ENCODE measurements around the gene SOAT2.

DNA sequence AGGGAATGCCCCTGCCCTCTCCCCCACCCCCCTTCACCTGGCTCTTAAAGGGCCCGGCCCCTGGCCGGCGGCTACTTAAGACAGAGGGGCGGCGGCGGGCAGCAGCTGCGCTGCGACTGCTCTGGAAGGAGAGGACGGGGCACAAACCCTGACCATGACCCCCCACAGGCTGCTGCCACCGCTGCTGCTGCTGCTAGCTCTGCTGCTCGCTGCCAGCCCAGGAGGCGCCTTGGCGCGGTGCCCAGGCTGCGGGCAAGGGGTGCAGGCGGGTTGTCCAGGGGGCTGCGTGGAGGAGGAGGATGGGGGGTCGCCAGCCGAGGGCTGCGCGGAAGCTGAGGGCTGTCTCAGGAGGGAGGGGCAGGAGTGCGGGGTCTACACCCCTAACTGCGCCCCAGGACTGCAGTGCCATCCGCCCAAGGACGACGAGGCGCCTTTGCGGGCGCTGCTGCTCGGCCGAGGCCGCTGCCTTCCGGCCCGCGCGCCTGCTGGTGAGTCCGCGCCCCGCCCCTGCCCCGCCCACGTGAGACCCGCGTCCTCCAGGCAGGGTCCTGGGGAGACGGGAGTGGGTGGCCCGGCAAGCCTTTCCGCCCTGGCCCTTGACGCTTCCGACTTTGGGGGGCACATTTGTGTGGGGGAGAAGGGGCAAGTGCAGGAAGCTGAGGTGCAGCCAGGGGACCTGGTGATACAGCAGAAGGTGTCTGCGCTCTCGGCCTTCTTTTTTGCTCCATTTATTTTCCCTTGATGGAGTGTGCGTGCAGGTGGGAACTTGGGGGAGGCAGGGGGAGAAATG lies 5.5 kb upstream of the SOAT2 start, which contains the start of gene IGFBP6:
- TF ChIP-seq, protein P1, sequence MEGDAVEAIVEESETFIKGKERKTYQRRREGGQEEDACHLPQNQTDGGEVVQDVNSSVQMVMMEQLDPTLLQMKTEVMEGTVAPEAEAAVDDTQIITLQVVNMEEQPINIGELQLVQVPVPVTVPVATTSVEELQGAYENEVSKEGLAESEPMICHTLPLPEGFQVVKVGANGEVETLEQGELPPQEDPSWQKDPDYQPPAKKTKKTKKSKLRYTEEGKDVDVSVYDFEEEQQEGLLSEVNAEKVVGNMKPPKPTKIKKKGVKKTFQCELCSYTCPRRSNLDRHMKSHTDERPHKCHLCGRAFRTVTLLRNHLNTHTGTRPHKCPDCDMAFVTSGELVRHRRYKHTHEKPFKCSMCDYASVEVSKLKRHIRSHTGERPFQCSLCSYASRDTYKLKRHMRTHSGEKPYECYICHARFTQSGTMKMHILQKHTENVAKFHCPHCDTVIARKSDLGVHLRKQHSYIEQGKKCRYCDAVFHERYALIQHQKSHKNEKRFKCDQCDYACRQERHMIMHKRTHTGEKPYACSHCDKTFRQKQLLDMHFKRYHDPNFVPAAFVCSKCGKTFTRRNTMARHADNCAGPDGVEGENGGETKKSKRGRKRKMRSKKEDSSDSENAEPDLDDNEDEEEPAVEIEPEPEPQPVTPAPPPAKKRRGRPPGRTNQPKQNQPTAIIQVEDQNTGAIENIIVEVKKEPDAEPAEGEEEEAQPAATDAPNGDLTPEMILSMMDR (IDR thresholded peaks at IDR 0.05; ENCODE audit: low read depth, low read length, missing input control), result no peak
- TF ChIP-seq, protein P2, sequence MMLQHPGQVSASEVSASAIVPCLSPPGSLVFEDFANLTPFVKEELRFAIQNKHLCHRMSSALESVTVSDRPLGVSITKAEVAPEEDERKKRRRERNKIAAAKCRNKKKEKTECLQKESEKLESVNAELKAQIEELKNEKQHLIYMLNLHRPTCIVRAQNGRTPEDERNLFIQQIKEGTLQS (IDR thresholded peaks at IDR 0.05), result no peak
- TF ChIP-seq, protein P3, sequence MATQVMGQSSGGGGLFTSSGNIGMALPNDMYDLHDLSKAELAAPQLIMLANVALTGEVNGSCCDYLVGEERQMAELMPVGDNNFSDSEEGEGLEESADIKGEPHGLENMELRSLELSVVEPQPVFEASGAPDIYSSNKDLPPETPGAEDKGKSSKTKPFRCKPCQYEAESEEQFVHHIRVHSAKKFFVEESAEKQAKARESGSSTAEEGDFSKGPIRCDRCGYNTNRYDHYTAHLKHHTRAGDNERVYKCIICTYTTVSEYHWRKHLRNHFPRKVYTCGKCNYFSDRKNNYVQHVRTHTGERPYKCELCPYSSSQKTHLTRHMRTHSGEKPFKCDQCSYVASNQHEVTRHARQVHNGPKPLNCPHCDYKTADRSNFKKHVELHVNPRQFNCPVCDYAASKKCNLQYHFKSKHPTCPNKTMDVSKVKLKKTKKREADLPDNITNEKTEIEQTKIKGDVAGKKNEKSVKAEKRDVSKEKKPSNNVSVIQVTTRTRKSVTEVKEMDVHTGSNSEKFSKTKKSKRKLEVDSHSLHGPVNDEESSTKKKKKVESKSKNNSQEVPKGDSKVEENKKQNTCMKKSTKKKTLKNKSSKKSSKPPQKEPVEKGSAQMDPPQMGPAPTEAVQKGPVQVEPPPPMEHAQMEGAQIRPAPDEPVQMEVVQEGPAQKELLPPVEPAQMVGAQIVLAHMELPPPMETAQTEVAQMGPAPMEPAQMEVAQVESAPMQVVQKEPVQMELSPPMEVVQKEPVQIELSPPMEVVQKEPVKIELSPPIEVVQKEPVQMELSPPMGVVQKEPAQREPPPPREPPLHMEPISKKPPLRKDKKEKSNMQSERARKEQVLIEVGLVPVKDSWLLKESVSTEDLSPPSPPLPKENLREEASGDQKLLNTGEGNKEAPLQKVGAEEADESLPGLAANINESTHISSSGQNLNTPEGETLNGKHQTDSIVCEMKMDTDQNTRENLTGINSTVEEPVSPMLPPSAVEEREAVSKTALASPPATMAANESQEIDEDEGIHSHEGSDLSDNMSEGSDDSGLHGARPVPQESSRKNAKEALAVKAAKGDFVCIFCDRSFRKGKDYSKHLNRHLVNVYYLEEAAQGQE (IDR thresholded peaks at IDR 0.05), result no peak
- TF ChIP-seq, protein P4, sequence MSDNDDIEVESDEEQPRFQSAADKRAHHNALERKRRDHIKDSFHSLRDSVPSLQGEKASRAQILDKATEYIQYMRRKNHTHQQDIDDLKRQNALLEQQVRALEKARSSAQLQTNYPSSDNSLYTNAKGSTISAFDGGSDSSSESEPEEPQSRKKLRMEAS (IDR thresholded peaks at IDR 0.05), result no peak
- TF ChIP-seq HNF4A (conservative IDR thresholded peaks at IDR 0.05), result no peak
- no peak for TF ChIP-seq FOXA1 (IDR thresholded peaks at IDR 0.05)
- no peak for TF ChIP-seq GABPA (IDR thresholded peaks at IDR 0.05 in 1 of 2, conservative IDR thresholded peaks at IDR 0.05 in 1 of 2)
- TF ChIP-seq EGR1 (IDR thresholded peaks at IDR 0.05; ENCODE audit: low read depth in 2 of 2), result no peak
- no peak for TF ChIP-seq RXRA (IDR thresholded peaks at IDR 0.05)
- TF ChIP-seq RAD21 (IDR thresholded peaks at IDR 0.05), result no peak
- no peak for TF ChIP-seq SP1 (IDR thresholded peaks at IDR 0.05)
- TF ChIP-seq TAF1 (conservative IDR thresholded peaks at IDR 0.05), result no peak
